ENCODE results near the gene OR6C3. TPM values are rescaled to one million over a fixed set of nuclear protein-coding genes. Genes with fewer than 3 reads are reported as not detected.

OR6C3 gene
- not detected in 2 replicates for total RNA-seq

GRCh38 chr12:55330446-55330845, at the start of gene OR6C3:
Gene OR6C3 (plus strand): TSS chr12:55330746. CDS start chr12:55331701, 955 bp downstream.

GRCh38 chr12:55296469-55296868, 34.1 kb upstream of the OR6C3 start, which contains the start of gene OR6C6:
Gene OR6C6 (minus strand): TSS chr12:55296569. CDS start chr12:55295232, 1,337 bp downstream.

DNA sequence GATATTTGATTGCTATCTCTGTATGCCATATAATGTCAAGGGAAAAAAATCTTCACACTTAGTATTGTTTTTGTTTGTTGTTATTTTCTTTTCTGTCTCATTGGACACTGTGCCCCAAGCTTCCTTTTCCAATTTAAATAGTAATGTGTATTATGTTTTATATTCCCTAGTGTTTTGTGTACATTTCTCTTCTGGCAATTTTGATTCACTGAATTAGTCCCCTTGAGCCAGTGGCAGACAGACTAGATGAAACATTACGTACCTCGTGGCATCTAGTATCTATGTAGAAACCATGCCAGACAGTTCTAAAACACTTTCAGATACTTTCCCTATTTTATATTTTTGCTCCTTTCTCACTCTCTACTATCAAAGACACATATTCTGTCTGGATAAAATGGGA, 16.5 kb upstream of the OR6C3 start, which contains the start of gene OR6C1:
Gene OR6C1, plus strand, starts transcription at position 301 of the 400 bp plus-strand sequence. CDS start 6,257 bp downstream, outside the sequence.

DNA sequence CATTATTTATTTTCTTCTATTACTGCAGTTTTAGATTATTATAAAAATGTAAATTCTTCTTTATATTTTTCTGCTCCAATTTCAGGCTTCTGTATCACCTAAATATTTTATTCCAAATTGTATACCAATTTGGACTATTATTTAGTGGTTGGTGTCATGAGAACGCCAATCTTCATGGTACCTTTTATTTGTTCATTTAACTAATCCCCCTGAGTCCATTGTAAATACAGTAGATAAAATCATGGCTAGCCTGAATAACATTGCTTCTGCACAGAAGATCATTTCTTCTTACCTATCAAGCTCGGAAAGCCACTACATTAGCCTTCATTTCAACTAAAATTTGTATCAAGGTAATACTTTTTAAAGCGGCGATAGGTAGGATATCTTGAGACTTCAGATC, 32.1 kb downstream of the OR6C3 start, which contains the start of gene OR6C75:
Gene OR6C75, plus strand, starts transcription at position 301 of the 400 bp plus-strand sequence. CDS start 2,136 bp downstream, outside the sequence.

Other genes with a start within 250 kb of the OR6C3 start
- not detected in 2 replicates for gene OR9K2, start 204.3 kb upstream of the OR6C3 start, total RNA-seq
- not detected in 2 replicates for gene OR10A7, start 109.7 kb upstream of the OR6C3 start, total RNA-seq
- gene OR6C74, start 86.1 kb upstream of the OR6C3 start, total RNA-seq = not detected in 2 replicates
- not detected in 2 replicates for gene OR6C6, start 34.2 kb upstream of the OR6C3 start, total RNA-seq
- not detected in 2 replicates for gene OR6C1, start 16.4 kb upstream of the OR6C3 start, total RNA-seq
- not detected in 2 replicates for gene OR6C75, start 32.2 kb downstream of the OR6C3 start, total RNA-seq
- gene OR6C65, start 69.8 kb downstream of the OR6C3 start, total RNA-seq = not detected in 2 replicates
- not detected in 2 replicates for gene OR6C76, start 95.5 kb downstream of the OR6C3 start, total RNA-seq
- gene OR6C2, start 113.3 kb downstream of the OR6C3 start, total RNA-seq = not detected in 2 replicates
- gene OR6C70, start 139.4 kb downstream of the OR6C3 start, total RNA-seq = not detected in 2 replicates
- not detected in 2 replicates for gene OR6C68, start 161.6 kb downstream of the OR6C3 start, total RNA-seq
- not detected in 2 replicates for gene OR6C4, start 218.9 kb downstream of the OR6C3 start, total RNA-seq
- gene OR2AP1, start 241.7 kb downstream of the OR6C3 start, total RNA-seq = not detected in 2 replicates

Measured in endothelial cell of coronary artery (primary cell).